HG03196 (cell line): ENCODE data around the gene FAM163A.
"Not testable (repeated sequence)": the region's sequence is repeated elsewhere in the genome, so short reads cannot be mapped to it uniquely, and the experiment has no call there.

Source experiments
- ATAC-seq: cut with Tn5 transposase; IDR thresholded peaks from one replicate; pipeline ENCODE4 v1.9.1; 2021; ENCODE audit not compliant: unreplicated experiment

The FAM163A gene

DNA sequence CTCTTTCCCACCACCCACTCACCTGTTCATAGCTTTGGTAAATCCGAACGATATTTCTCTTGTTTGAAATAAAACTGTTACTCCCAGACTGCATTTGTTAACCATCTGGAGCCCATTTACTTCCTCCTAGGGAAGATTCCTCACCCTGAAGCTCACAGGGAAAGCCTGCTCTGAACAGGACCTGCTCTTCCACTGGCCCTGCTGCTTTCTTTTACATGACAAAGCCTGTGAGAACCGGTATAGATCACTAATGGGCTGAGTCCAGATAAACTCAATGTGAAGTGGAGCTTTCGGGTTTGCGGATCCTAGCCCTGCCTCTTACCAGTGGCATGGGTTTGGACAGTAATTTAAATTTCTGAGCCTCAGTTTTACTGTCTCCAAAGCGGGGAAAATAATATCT, 45.2 kb downstream of the FAM163A start:
- no peak for ATAC-seq

GRCh38 chr1:179793281-179793680, 50.2 kb downstream of the FAM163A start:
- ATAC-seq, result no peak

GRCh38 chr1:179794146-179794545, 51.1 kb downstream of the FAM163A start:
- no peak for ATAC-seq

GRCh38 chr1:179794669-179795068, 51.6 kb downstream of the FAM163A start:
- no peak for ATAC-seq

DNA sequence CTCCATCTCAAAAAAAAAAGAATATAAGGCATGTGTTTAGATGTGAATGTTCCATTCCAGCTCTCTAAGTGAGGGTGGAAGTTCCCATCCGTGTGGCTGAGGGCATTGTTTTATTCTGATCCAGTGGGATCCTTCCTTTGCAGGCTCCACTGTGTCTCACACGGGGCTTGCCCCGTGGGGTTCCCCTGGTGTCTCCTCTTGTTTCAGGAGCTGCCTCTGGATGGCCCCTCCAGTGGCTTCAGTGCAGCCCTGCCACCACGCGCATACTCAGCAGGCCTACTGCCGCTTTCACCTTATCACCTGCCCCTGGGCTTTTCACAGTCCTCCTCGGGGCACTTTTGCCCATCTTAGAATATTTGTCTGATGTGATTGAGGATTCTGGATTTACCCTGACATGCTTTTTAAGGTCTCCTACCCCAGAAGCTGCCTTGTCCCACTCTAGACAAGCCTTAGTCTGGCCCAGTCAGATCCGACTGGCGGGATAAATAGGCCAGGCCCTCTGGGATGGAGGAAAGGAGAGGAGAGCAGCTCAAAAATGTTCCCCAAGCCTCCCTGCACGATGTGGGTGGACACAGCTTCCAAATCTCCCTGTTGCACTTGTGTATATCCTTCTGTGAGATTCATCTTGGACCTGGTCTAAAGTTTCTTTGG, 55.2 kb downstream of the FAM163A start:
- no peak for ATAC-seq

- no peak for ATAC-seq
These were observed 55.9 kb downstream of the FAM163A start for GRCh38 chr1:179798864-179799516.

- no peak for ATAC-seq
These were observed 57.4 kb downstream of the FAM163A start for GRCh38 chr1:179800481-179800880.

DNA sequence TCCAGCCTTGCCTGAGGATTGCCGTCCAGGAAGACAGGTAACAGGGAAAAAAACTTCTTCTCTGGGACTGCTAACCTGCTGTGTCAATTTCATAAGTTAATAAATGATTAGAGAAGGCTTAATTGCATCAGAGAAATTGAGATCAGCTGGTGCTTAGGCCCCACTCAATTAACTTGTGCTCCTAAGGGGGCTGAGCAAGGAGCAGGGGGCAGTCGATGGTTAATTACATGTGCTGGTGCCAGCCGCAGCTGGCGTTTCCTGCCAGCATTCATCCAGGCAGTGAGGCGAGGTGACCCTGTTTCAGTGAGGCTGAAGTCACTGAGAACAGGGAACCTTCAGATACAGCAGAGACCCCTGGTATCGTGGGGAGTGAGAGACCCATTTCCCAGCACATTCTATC, 60.0 kb downstream of the FAM163A start:
- ATAC-seq, result no peak

DNA sequence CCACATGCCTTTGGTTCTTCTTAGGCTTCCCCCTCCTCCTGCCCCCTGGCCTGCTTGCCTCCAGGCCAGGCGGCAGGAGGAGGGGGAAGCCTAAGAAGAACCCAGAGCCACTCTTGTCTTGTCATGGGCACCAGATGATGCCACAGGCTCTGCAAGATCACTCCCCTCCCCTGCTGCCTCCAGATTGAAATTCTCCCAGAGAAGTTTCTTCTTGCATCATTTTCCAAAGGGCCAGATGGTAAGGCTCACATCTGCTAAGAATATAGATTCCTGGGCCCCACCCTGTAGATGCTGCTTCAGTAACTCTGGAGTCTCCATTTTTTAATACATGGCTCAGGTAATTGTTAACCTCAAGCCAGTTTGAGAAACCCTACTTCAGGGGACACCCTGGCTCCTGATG, 60.8 kb downstream of the FAM163A start:
- ATAC-seq, result no peak

- ATAC-seq, result not testable (repeated sequence)
These were observed 61.3 kb downstream of the FAM163A start for GRCh38 chr1:179804417-179804816.

GRCh38 chr1:179805291-179806195, 62.5 kb downstream of the FAM163A start:
- no peak for ATAC-seq

DNA sequence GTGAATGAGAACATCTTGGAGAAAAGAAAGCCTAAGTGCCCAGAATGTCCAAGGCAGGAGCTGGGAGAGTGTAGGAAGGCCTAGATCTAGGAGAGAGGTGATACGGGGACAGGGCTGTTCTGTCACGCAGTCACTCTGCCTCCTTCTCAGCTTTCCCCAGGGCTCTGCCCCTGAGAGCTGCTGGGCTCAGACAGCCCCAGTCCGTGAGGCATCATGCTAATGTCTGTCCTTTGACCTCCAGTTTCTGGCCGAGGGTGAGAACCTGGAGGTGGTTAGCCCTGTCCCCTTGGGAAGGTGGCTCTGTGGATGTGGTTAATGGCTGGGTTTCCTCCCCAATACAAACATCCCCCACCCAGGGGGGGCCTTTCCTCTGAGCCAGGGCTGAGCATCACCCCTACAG, 63.2 kb downstream of the FAM163A start:
- no peak for ATAC-seq

GRCh38 chr1:179807291-179807690, 64.2 kb downstream of the FAM163A start:
- ATAC-seq, result no peak

- ATAC-seq, result no peak
These were observed 64.8 kb downstream of the FAM163A start for GRCh38 chr1:179807691-179808485.

GRCh38 chr1:179808503-179808902, 65.4 kb downstream of the FAM163A start:
- ATAC-seq, result no peak

- peak; percentile 55 for ATAC-seq
These were observed 66.6 kb downstream of the FAM163A start for GRCh38 chr1:179809506-179810366.

- ATAC-seq, result no peak
These were observed 67.2 kb downstream of the FAM163A start for GRCh38 chr1:179810367-179810715.

GRCh38 chr1:179812501-179813292, 69.6 kb downstream of the FAM163A start:
- ATAC-seq, result no peak
